H1 (cell line): ENCODE measurements around the gene SEMA3C. TPM values are rescaled to one million over a fixed set of nuclear protein-coding genes. Genes with fewer than 3 reads are reported as not detected.

Experiments used
- CTCF ChIA-PET: fragments of 300-600 bp; sonication (Branson Sonifier 250); formaldehyde crosslinking; loops from one replicate; lab custom pipeline; 2021; ENCODE audit not compliant: partially characterized antibody; lab: Charles Lee
- POLR2A ChIA-PET: fragments of 300-600 bp; sonication (Branson Sonifier 250); formaldehyde crosslinking; loops from one replicate; lab custom pipeline; 2021; ENCODE audit warnings: inconsistent platforms; ENCODE audit not compliant: partially characterized antibody; lab: Charles Lee
- DNase-seq, 2 experiments: peaks; one replicate each; pipeline versions ENCODE4 v3.0.0 to v3.0.0-alpha.2; 2010 to 2022; ENCODE audit warnings: low spot score in 2 of 2, low read depth in 1 of 2, mixed read lengths in 1 of 2
- FAIRE-seq: peaks from 2 replicates; lab custom pipeline; 2011; peaks lifted over from hg19 to GRCh38; lab: Jason Lieb, UNC
- H2AFZ ChIP-seq: 2 replicates; pipeline ENCODE4 v1.8.1; 2012; ENCODE audit warnings: low read length, inconsistent platforms
- H2AK5ac ChIP-seq: 2 replicates; pipeline ENCODE4 v1.6.1; 2013; ENCODE audit warnings: low read depth, low read length
- H2BK120ac ChIP-seq: replicated peaks from 2 replicates; pipeline ENCODE3; 2013; ENCODE audit warnings: low read depth, low read length, inconsistent platforms
- H2BK12ac ChIP-seq: 2 replicates; pipeline ENCODE4 v1.6.1; 2013; ENCODE audit warnings: low read depth, low read length
- H2BK15ac ChIP-seq: 2 replicates; pipeline ENCODE4 v1.6.1; 2013; ENCODE audit warnings: low read length
- H2BK20ac ChIP-seq: 2 replicates; pipeline ENCODE4 v1.6.1; 2013; ENCODE audit warnings: low read length
- H2BK5ac ChIP-seq: 2 replicates; pipeline ENCODE4 v1.6.1; 2013; ENCODE audit warnings: low read depth, low read length
- H3K14ac ChIP-seq: 2 replicates; pipeline ENCODE4 v1.6.1; 2013; ENCODE audit warnings: inconsistent platforms; ENCODE audit not compliant: insufficient read length
- H3K18ac ChIP-seq: 2 replicates; pipeline ENCODE4 v1.6.1; 2013; ENCODE audit warnings: low read length; ENCODE audit errors: extremely low read depth
- H3K23ac ChIP-seq: 2 replicates; pipeline ENCODE4 v1.6.1; 2013; ENCODE audit warnings: inconsistent platforms; ENCODE audit not compliant: insufficient read length
- H3K23me2 ChIP-seq: 2 replicates; pipeline ENCODE4 v1.6.1; 2013; ENCODE audit warnings: low read depth, low read length
- H3K27ac ChIP-seq: 2 replicates; pipeline ENCODE4 v1.6.1; 2011; ENCODE audit warnings: low read depth, low read length, inconsistent platforms
- H3K27me3 ChIP-seq, 4 experiments: replicated peaks in 1 of 4; 1 replicate in 1 of 4; 2 replicates in 3 of 4; pipeline versions ENCODE4 v1.6.1 to v1.8.1; 2011 to 2013; ENCODE audit warnings: low read length in 3 of 4, mild to moderate bottlenecking in 3 of 4, inconsistent platforms in 2 of 4, mixed read lengths in 2 of 4, moderate library complexity in 1 of 4; ENCODE audit not compliant: control insufficient read depth in 3 of 4, insufficient read depth in 3 of 4; ENCODE audit errors: extremely low read depth in 1 of 4
- H3K36me3 ChIP-seq, 4 experiments: 2 replicates each; pipeline versions ENCODE4 v1.6.1 to v1.8.1; 2011 to 2013; ENCODE audit warnings: mild to moderate bottlenecking in 4 of 4, low read length in 3 of 4, moderate library complexity in 2 of 4, control low read depth in 1 of 4, inconsistent platforms in 1 of 4; ENCODE audit not compliant: insufficient read depth in 4 of 4, control insufficient read depth in 2 of 4
- H3K4ac ChIP-seq: replicated peaks from 2 replicates; pipeline ENCODE3; 2013; ENCODE audit warnings: low read length, low read depth, mixed read lengths, inconsistent platforms; ENCODE audit not compliant: insufficient read length
- H3K4me1 ChIP-seq, 4 experiments: replicated peaks in 1 of 4; 1 replicate in 1 of 4; 2 replicates in 3 of 4; pipeline versions ENCODE4 v1.6.1 to v1.8.1; 2011 to 2013; ENCODE audit warnings: low read length in 3 of 4, inconsistent platforms in 2 of 4, mixed read lengths in 1 of 4; ENCODE audit not compliant: insufficient read depth in 4 of 4, control insufficient read depth in 3 of 4
- H3K4me2 ChIP-seq, 2 experiments: 2 replicates each; pipeline versions ENCODE4 v1.6.1 to v1.8.1; 2011 to 2013; ENCODE audit warnings: low read depth in 2 of 2, low read length in 2 of 2, control low read depth in 1 of 2, inconsistent platforms in 1 of 2, mild to moderate bottlenecking in 1 of 2; ENCODE audit not compliant: insufficient read depth in 1 of 2
- H3K4me3 ChIP-seq, 4 experiments: fragments of 200-600, 300-600 bp in 1 of 4; sonication (generic), shearing (Covaris generic), sonication (Bioruptor Twin) in 1 of 4; 2 replicates each; pipeline versions ENCODE4 v1.5.1 to v1.8.1; 2011 to 2016; ENCODE audit warnings: low read length in 4 of 4, low read depth in 3 of 4, control low read depth in 2 of 4, inconsistent platforms in 2 of 4, mild to moderate bottlenecking in 2 of 4, mixed read lengths in 1 of 4, moderate library complexity in 1 of 4; ENCODE audit not compliant: insufficient read depth in 2 of 4; ENCODE audit errors: extremely low read depth in 1 of 4
- H3K56ac ChIP-seq: replicated peaks from 2 replicates; pipeline ENCODE3; 2013; ENCODE audit warnings: low read depth, mild to moderate bottlenecking, mixed read lengths, low read length, inconsistent platforms; ENCODE audit not compliant: insufficient read length
- H3K79me1 ChIP-seq: 2 replicates; pipeline ENCODE4 v1.6.1; 2013; ENCODE audit warnings: low read depth, low read length, control low read depth
- H3K79me2 ChIP-seq, 2 experiments: 2 replicates each; pipeline versions ENCODE4 v1.6.1 to v1.8.1; 2012 to 2013; ENCODE audit warnings: low read length in 2 of 2, mild to moderate bottlenecking in 2 of 2, inconsistent platforms in 1 of 2; ENCODE audit not compliant: insufficient read depth in 2 of 2, control insufficient read depth in 1 of 2
- H3K9ac ChIP-seq, 4 experiments: replicated peaks in 1 of 4; 1 replicate in 1 of 4; 2 replicates in 3 of 4; pipeline versions ENCODE4 v1.6.1 to v1.8.1; 2011 to 2013; ENCODE audit warnings: low read depth in 3 of 4, low read length in 3 of 4, control low read depth in 2 of 4, mild to moderate bottlenecking in 2 of 4, moderate library complexity in 2 of 4, inconsistent platforms in 1 of 4; ENCODE audit errors: extremely low read depth in 1 of 4
- H3K9me3 ChIP-seq, 2 experiments: 2 replicates each; pipeline versions ENCODE4 v1.6.1 to v1.8.1; 2012 to 2013; ENCODE audit warnings: mild to moderate bottlenecking in 2 of 2, moderate library complexity in 2 of 2, control low read depth in 1 of 2, inconsistent platforms in 1 of 2, low read depth in 1 of 2, low read length in 1 of 2, mixed read lengths in 1 of 2; ENCODE audit not compliant: insufficient read depth in 2 of 2
- H4K20me1 ChIP-seq, 2 experiments: replicated peaks in 1 of 2; 2 replicates each; pipeline versions ENCODE3 to v1.8.1; 2011 to 2013; ENCODE audit warnings: inconsistent platforms in 2 of 2, low read length in 2 of 2, mild to moderate bottlenecking in 1 of 2; ENCODE audit not compliant: insufficient read depth in 2 of 2, control insufficient read depth in 1 of 2
- H4K5ac ChIP-seq: 2 replicates; pipeline ENCODE4 v1.6.1; 2013; ENCODE audit warnings: low read length, low read depth, mixed read lengths, inconsistent platforms; ENCODE audit not compliant: insufficient read length
- H4K8ac ChIP-seq: 2 replicates; pipeline ENCODE4 v1.8.0; 2013; ENCODE audit warnings: mild to moderate bottlenecking, moderate library complexity, low read length, inconsistent platforms; ENCODE audit not compliant: insufficient read depth; ENCODE audit errors: extremely low read depth
- H4K91ac ChIP-seq: replicated peaks from 2 replicates; pipeline ENCODE3; 2013; ENCODE audit warnings: low read length, mixed read lengths, inconsistent platforms; ENCODE audit not compliant: insufficient read length
- ASH2L ChIP-seq: fragments of 200-600, 300-600 bp; sonication (generic); IDR thresholded peaks from one replicate; pipeline ENCODE4 v1.7.1; 2017; ENCODE audit warnings: low read length
- BRCA1 ChIP-seq: IDR thresholded peaks from 2 replicates; pipeline ENCODE4 v1.6.1; 2012; ENCODE audit warnings: low read depth, low read length, improper control_type of control experiment
- JUN ChIP-seq: IDR thresholded peaks from 2 replicates; pipeline ENCODE4 v1.6.1; 2011; ENCODE audit warnings: low read depth, mild to moderate bottlenecking, improper control_type of control experiment, low read length
- PHF8 ChIP-seq: fragments of 200-600 bp; sonication (generic); conservative IDR thresholded peaks from 2 replicates; pipeline ENCODE4 v1.7.1; 2012; ENCODE audit warnings: low read depth, mild to moderate bottlenecking, inconsistent platforms, low read length, moderate library complexity
- TEAD4 ChIP-seq: IDR thresholded peaks from 2 replicates; pipeline ENCODE4 v1.6.1; 2012; ENCODE audit warnings: low read depth, low read length, inconsistent platforms, mixed read lengths
- WGBS, 2 experiments: shearing (Covaris generic) in 1 of 2; methylation state at CpG; one replicate each; pipeline versions ENCODE4 v1.1.6 to v1.1.7; 2013 to 2015; ENCODE audit warnings: low lambda C conversion rate in 2 of 2, mixed read lengths in 2 of 2, inconsistent platforms in 1 of 2, low coverage in 1 of 2, missing lambda C conversion rate in 1 of 2; ENCODE audit not compliant: insufficient replicate concordance in 2 of 2, insufficient coverage in 1 of 2, insufficient read length in 1 of 2; ENCODE audit errors: extremely low coverage in 1 of 2, missing lambda C conversion rate in 1 of 2; 5-methylcytosine and 5-hydroxymethylcytosine counted together
- polyA plus RNA-seq, 7 experiments: library from polyadenylated mRNA; depleted of rRNA in 3 of 7; stranded (reverse) in 5 of 7; unstranded in 2 of 7; fragments of >200 nt in 5 of 7; fragments of 200-250 nt in 2 of 7; gene quantifications; 1 replicate in 5 of 7; 2 replicates in 1 of 7; 4 replicates in 1 of 7; pipeline versions ENCODE4 v1.2.1 to v1.2.3, GENCODE V29; 2011 to 2013; ENCODE audit warnings: missing spikeins in 2 of 7, mixed read lengths in 2 of 7
- total RNA-seq: library from RNA; stranded (reverse); fragmentation: NEBNext Ultra II Directional; extraction: Animal tissue kit (Norgen Biotek cat#: 25700); gene quantifications from 2 replicates; pipeline ENCODE4 v1.2.1, GENCODE V29; 2021
- TF ChIP-seq, protein P1 (sequence below): IDR thresholded peaks from 2 replicates; pipeline ENCODE4 v1.6.1; 2012; ENCODE audit warnings: inconsistent platforms

SEMA3C gene
- total and polyA plus RNA-seq, 2 of the 8 experiments (the other 6 are each of a cell fraction or from before 2014, with no cell fraction given) = 0.15 to 1.4 TPM

GRCh38 chr7:80890426-80891258 is 28.2 kb downstream of the SEMA3C start:
- H3K9ac ChIP-seq = no peak overlapping the region
- no peaks in the 10 kb centered on the region for H3K79me1 ChIP-seq
- FAIRE-seq (no peak), DNase-seq (no peak)
- H2AFZ ChIP-seq = no peak overlapping the region
- no peak overlapping the region for H3K4ac ChIP-seq
- no peak overlapping the region for H4K91ac ChIP-seq
- peaks cover 0 to 4% (median 1%) of the 10 kb centered on the region in 4 experiments; a peak in 2 of 7 replicates for H3K4me1 ChIP-seq
- CTCF ChIA-PET = interaction anchor here (0.7 kb wide), 1 partner anchor 350 kb away, joined by 3 read pairs; no protein-coding TSS in a partner anchor
- H3K18ac ChIP-seq = no peak overlapping the region
- no peak overlapping the region for H3K23ac ChIP-seq
- TF ChIP-seq ASH2L (no peak), BRCA1 (no peak), PHF8 (no peak), JUN (no peak), TEAD4 (no peak)
- TF ChIP-seq, protein P1, sequence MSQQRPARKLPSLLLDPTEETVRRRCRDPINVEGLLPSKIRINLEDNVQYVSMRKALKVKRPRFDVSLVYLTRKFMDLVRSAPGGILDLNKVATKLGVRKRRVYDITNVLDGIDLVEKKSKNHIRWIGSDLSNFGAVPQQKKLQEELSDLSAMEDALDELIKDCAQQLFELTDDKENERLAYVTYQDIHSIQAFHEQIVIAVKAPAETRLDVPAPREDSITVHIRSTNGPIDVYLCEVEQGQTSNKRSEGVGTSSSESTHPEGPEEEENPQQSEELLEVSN = no peak
- no peaks in the 10 kb centered on the region for H3K79me2 ChIP-seq
- H2BK20ac ChIP-seq = no peak overlapping the region
- no peak overlapping the region for H3K4me3 ChIP-seq
- H2BK15ac ChIP-seq = no peak overlapping the region
- no peak overlapping the region for H2BK120ac ChIP-seq
- H3K27ac ChIP-seq = no peak overlapping the region
- H2BK5ac ChIP-seq = no peak overlapping the region
- no peaks in the 10 kb centered on the region for H3K36me3 ChIP-seq
- H4K20me1 ChIP-seq = no peaks in the 10 kb centered on the region
- H2BK12ac ChIP-seq = no peak overlapping the region
- H3K4me2 ChIP-seq = no peak overlapping the region
- H4K8ac ChIP-seq = no peak overlapping the region
- H3K9me3 ChIP-seq = no peaks in the 10 kb centered on the region
- POLR2A ChIA-PET = no interaction called here
- no peak overlapping the region for H3K14ac ChIP-seq
- no peak overlapping the region for H3K56ac ChIP-seq
- no peak overlapping the region for H4K5ac ChIP-seq
- H3K23me2 ChIP-seq = no peaks in the 10 kb centered on the region
- 97% methylated on average over 4 of the region's 4 CpGs; no CpG with 5 or more reads in 1 of the 2 experiments for WGBS, 2 experiments
- no peak overlapping the region for H2AK5ac ChIP-seq
- no peaks in the 10 kb centered on the region for H3K27me3 ChIP-seq
